B cell (primary cell): Measurements from ENCODE around the gene EEFSEC. TPM values are rescaled to one million over a fixed set of nuclear protein-coding genes. Genes with fewer than 3 reads are reported as not detected.

Source experiments
- ATAC-seq: fragments of 200-7000 bp; cut with Tn5 transposase; one replicate; pipeline ENCODE4 v1.10.0; 2021; ENCODE audit warnings: low read depth, mild to moderate bottlenecking, moderate number of reproducible peaks, moderate library complexity
- CTCF ChIA-PET: fragments of 350-600 bp; sonication (Branson Sonifier 250); formaldehyde crosslinking; loops from one replicate; lab custom pipeline; 2021; ENCODE audit warnings: antibody characterized with exemption, inconsistent platforms; lab: Charles Lee
- POLR2A ChIA-PET: fragments of 350-600 bp; sonication (Branson Sonifier 250); formaldehyde crosslinking; loops from one replicate; lab custom pipeline; 2021; ENCODE audit warnings: antibody characterized with exemption; lab: Charles Lee
- DNase-seq: peaks from one replicate; pipeline ENCODE4 v3.0.0; 2013
- H2AFZ ChIP-seq: 2 replicates; pipeline ENCODE4 v1.6.1; 2012; ENCODE audit warnings: mild to moderate bottlenecking, low read depth, low read length; ENCODE audit not compliant: insufficient read depth, poor library complexity, severe bottlenecking
- H3K27ac ChIP-seq, 2 donors: 1 replicate in 1 of 2; 2 replicates in 1 of 2; pipeline ENCODE4 v1.5.1; 2012 to 2013; ENCODE audit warnings: low read length in 2 of 2, mild to moderate bottlenecking in 2 of 2, moderate library complexity in 1 of 2
- H3K27me3 ChIP-seq, 4 experiments: fragments of 200-600 bp in 1 of 4; sonication (generic) in 1 of 4; replicated peaks in 1 of 4; 1 replicate in 2 of 4; 2 replicates in 2 of 4; pipeline versions ENCODE4 v1.6.1 to v1.7.0; 2013 to 2016; ENCODE audit warnings: low read length in 3 of 4, mild to moderate bottlenecking in 2 of 4, mixed read lengths in 1 of 4, moderate library complexity in 1 of 4; ENCODE audit not compliant: insufficient read depth in 4 of 4, control insufficient read depth in 3 of 4; ENCODE audit errors: control extremely low read depth in 1 of 4
- H3K36me3 ChIP-seq, 2 experiments: replicated peaks in 1 of 2; 1 replicate in 1 of 2; 2 replicates in 1 of 2; pipeline versions ENCODE4 v1.6.1 to v1.7.1; 2013; ENCODE audit warnings: low read length in 1 of 2; ENCODE audit not compliant: insufficient read depth in 2 of 2, control insufficient read depth in 1 of 2; ENCODE audit errors: control extremely low read depth in 1 of 2, extremely low read depth in 1 of 2
- H3K4me1 ChIP-seq, 2 donors: fragments of 200-600 bp in 1 of 2; sonication (generic) in 1 of 2; 1 replicate in 1 of 2; 2 replicates in 1 of 2; pipeline versions ENCODE4 v1.5.1 to v1.6.1; 2013 to 2017; ENCODE audit warnings: low read length in 2 of 2; ENCODE audit not compliant: control insufficient read depth in 2 of 2, insufficient read depth in 2 of 2
- H3K4me2 ChIP-seq: replicated peaks from 2 replicates; pipeline ENCODE3; 2012; ENCODE audit warnings: mild to moderate bottlenecking, low read depth, low read length; ENCODE audit not compliant: poor library complexity, severe bottlenecking
- H3K4me3 ChIP-seq, 5 experiments: fragments of 200-600 bp in 1 of 5; sonication (generic) in 1 of 5; 1 replicate in 3 of 5; 2 replicates in 2 of 5; pipeline versions ENCODE4 v1.5.1 to v1.7.0; 2011 to 2016; ENCODE audit warnings: low read length in 4 of 5, mild to moderate bottlenecking in 4 of 5, low read depth in 2 of 5, control low read depth in 1 of 5, moderate library complexity in 1 of 5; ENCODE audit not compliant: insufficient read depth in 1 of 5; ENCODE audit errors: control extremely low read depth in 1 of 5, extremely low read depth in 1 of 5
- H3K79me2 ChIP-seq: fragments of 200-600 bp; sonication (generic); one replicate; pipeline ENCODE4 v1.6.0; 2016; ENCODE audit warnings: low read length; ENCODE audit not compliant: control insufficient read depth, insufficient read depth
- H3K9ac ChIP-seq: fragments of 200-600 bp; sonication (generic); 2 replicates; pipeline ENCODE4 v1.6.1; 2017; ENCODE audit warnings: mild to moderate bottlenecking, low read length, moderate library complexity
- H3K9me3 ChIP-seq, 3 donors: one replicate each; pipeline versions ENCODE4 v1.6.1 to v1.7.1; 2013; ENCODE audit warnings: low read length in 2 of 3; ENCODE audit not compliant: control insufficient read depth in 2 of 3, insufficient read depth in 1 of 3; ENCODE audit errors: control extremely low read depth in 1 of 3
- H4K20me1 ChIP-seq: 2 replicates; pipeline ENCODE4 v1.6.0; 2012; ENCODE audit warnings: mild to moderate bottlenecking, low read length; ENCODE audit not compliant: insufficient read depth, control insufficient read depth, poor library complexity, severe bottlenecking
- H3K27ac Mint-ChIP-seq: one replicate; pipeline ENCODE4 v1.8.0; 2021; ENCODE audit warnings: mixed read lengths
- H3K27me3 Mint-ChIP-seq: one replicate; pipeline ENCODE4 v1.8.0; 2021; ENCODE audit warnings: mixed read lengths
- H3K4me1 Mint-ChIP-seq: one replicate; pipeline ENCODE4 v1.8.0; 2021; ENCODE audit warnings: mixed read lengths
- H3K4me3 Mint-ChIP-seq: one replicate; pipeline ENCODE4 v1.8.0; 2021; ENCODE audit warnings: mixed read lengths
- H3K9me3 Mint-ChIP-seq: one replicate; pipeline ENCODE4 v1.8.0; 2022; ENCODE audit warnings: mixed read lengths; ENCODE audit not compliant: insufficient read depth
- CTCF ChIP-seq: fragments of 200-600 bp; IDR thresholded peaks from one replicate; pipeline ENCODE4 v1.8.0; 2022; ENCODE audit warnings: antibody characterized with exemption, mild to moderate bottlenecking
- EZH2 ChIP-seq: IDR thresholded peaks from 2 replicates; pipeline ENCODE4 v1.6.1; 2012; ENCODE audit warnings: borderline replicate concordance, low read depth, mild to moderate bottlenecking, moderate library complexity, low read length; ENCODE audit not compliant: insufficient read depth, poor library complexity, severe bottlenecking
- WGBS: methylation state at CpG from one replicate; pipeline ENCODE4 v1.1.5; 2013; ENCODE audit warnings: missing lambda C conversion rate; ENCODE audit not compliant: insufficient coverage; 5-methylcytosine and 5-hydroxymethylcytosine counted together
- intact Hi-C: fragments of 100-400 bp; cut with micrococcal nuclease; formaldehyde crosslinking; loops from one replicate; pipeline ENCODE4 v1.10.0; 2022
- polyA plus RNA-seq: library from polyadenylated mRNA; depleted of rRNA; stranded (reverse); fragments of >200 nt; gene quantifications from 2 replicates; pipeline ENCODE4 v1.2.3, GENCODE V29; 2012
- total RNA-seq, 2 donors: library from RNA; stranded (reverse); fragments of 120-200 nt in 1 of 2; gene quantifications; 1 replicate in 1 of 2; 2 replicates in 1 of 2; pipeline versions ENCODE4 v1.2.3 to v1.2.4, GENCODE V29; 2013 to 2022

The EEFSEC gene
- total and polyA plus RNA-seq, 2 donors (not counting 1 experiment from before 2014, with no cell fraction given): 17.9 to 18.4 TPM

GRCh38 chr3:128430301-128430700 lies 277.0 kb downstream of the EEFSEC start:
- no peak for DNase-seq
- Histone ChIP-seq H3K4me3 (no peak overlapping the region), H3K27ac (no peak overlapping the region), H4K20me1 (no peaks in the 10 kb centered on the region), H3K36me3 (no peaks in the 10 kb centered on the region), H3K9ac (no peak overlapping the region), H2AFZ (no peak overlapping the region), H3K9me3 (peaks cover 0 to 8% (median 0%) of the 10 kb centered on the region in 3 donors), H3K4me2 (no peak overlapping the region), H3K27me3 (peaks cover 0 to 40% (median 7%) of the 10 kb centered on the region in 4 experiments), H3K79me2 (no peaks in the 10 kb centered on the region), H3K4me1 (peaks cover 3 to 4% of the 10 kb centered on the region in 2 donors)
- POLR2A ChIA-PET: interaction anchor here (0.7 kb wide), 1 partner anchor 57 kb away, joined by 4 read pairs; no protein-coding TSS in a partner anchor
- Mint-ChIP-seq H3K4me3 (no peak overlapping the region), H3K4me1 (peaks cover 11% of the 10 kb centered on the region), H3K27me3 (peaks cover 41% of the 10 kb centered on the region), H3K9me3 (no peaks in the 10 kb centered on the region), H3K27ac (no peak overlapping the region)
- TF ChIP-seq EZH2: no peak
- TF ChIP-seq CTCF: no peak
- intact Hi-C loops: no loop called here
- no peak for ATAC-seq
- WGBS: 93% methylated on average over 10 of the region's 10 CpGs
- CTCF ChIA-PET: interaction anchor here (1.1 kb wide), 1 partner anchor 8 kb away, joined by 3 read pairs; no protein-coding TSS in a partner anchor

- 92% methylated on average over 8 of the region's 8 CpGs for WGBS
- Histone ChIP-seq H3K27me3 (peaks cover 0 to 36% (median 7%) of the 10 kb centered on the region in 4 experiments), H3K79me2 (no peaks in the 10 kb centered on the region), H3K36me3 (no peaks in the 10 kb centered on the region), H3K9ac (no peak overlapping the region), H3K4me2 (no peak overlapping the region), H3K4me3 (no peak overlapping the region), H2AFZ (no peak overlapping the region), H4K20me1 (no peaks in the 10 kb centered on the region), H3K9me3 (peaks cover 0 to 8% (median 0%) of the 10 kb centered on the region in 3 donors), H3K27ac (no peak overlapping the region), H3K4me1 (peaks cover 3 to 4% of the 10 kb centered on the region in 2 donors)
- intact Hi-C loops: no loop called here
- no peaks in the 10 kb centered on the region for H3K9me3 Mint-ChIP-seq
- CTCF ChIA-PET: interaction anchor here (1.1 kb wide), 1 partner anchor 8 kb away, joined by 3 read pairs; no protein-coding TSS in a partner anchor
- DNase-seq (no peak), ATAC-seq (no peak)
- H3K4me1 Mint-ChIP-seq: peaks cover 11% of the 10 kb centered on the region
- peaks cover 41% of the 10 kb centered on the region for H3K27me3 Mint-ChIP-seq
- TF ChIP-seq EZH2: no peak
- TF ChIP-seq CTCF: no peak
- POLR2A ChIA-PET: no interaction called here
- no peak overlapping the region for H3K4me3 Mint-ChIP-seq
- H3K27ac Mint-ChIP-seq: no peak overlapping the region
Measured at GRCh38 chr3:128430731-128431130, 277.4 kb downstream of the EEFSEC start.
